H9 (cell line): Measurements from ENCODE around the gene ZAP70. TPM values are rescaled to one million over a fixed set of nuclear protein-coding genes. Genes with fewer than 3 reads are reported as not detected.
A peak's percentile ranks its signal among the peaks of the same experiment; 100 is the strongest.

ENCODE experiments used
- DNase-seq: peaks from one replicate; pipeline ENCODE4 v3.0.0-alpha.2; 2017
- H2AFZ ChIP-seq: one replicate; pipeline ENCODE4 v1.6.1; 2013; ENCODE audit warnings: mild to moderate bottlenecking, low read length, control low read depth, moderate library complexity
- H2AK5ac ChIP-seq: 2 replicates; pipeline ENCODE4 v1.6.1; 2013; ENCODE audit warnings: low read length, control low read depth, mixed read lengths; ENCODE audit not compliant: insufficient read length
- H2BK120ac ChIP-seq: one replicate; pipeline ENCODE4 v1.6.1; 2013; ENCODE audit warnings: low read depth, mild to moderate bottlenecking, low read length, control low read depth, inconsistent platforms; ENCODE audit not compliant: poor library complexity, severe bottlenecking
- H2BK12ac ChIP-seq: 2 replicates; pipeline ENCODE4 v1.6.1; 2013; ENCODE audit warnings: low read length, control low read depth, mixed read lengths, low read depth; ENCODE audit not compliant: insufficient read length
- H2BK15ac ChIP-seq: 2 replicates; pipeline ENCODE4 v1.6.1; 2013; ENCODE audit warnings: low read depth, low read length, control low read depth
- H2BK20ac ChIP-seq: one replicate; pipeline ENCODE4 v1.6.1; 2013; ENCODE audit warnings: low read depth, mild to moderate bottlenecking, low read length, control low read depth, inconsistent platforms; ENCODE audit not compliant: poor library complexity, severe bottlenecking
- H2BK5ac ChIP-seq: 2 replicates; pipeline ENCODE4 v1.6.1; 2013; ENCODE audit warnings: low read length, control low read depth, mixed read lengths; ENCODE audit not compliant: insufficient read length
- H3K14ac ChIP-seq: 2 replicates; pipeline ENCODE4 v1.6.1; 2013; ENCODE audit warnings: low read length, control low read depth; ENCODE audit not compliant: insufficient read depth
- H3K18ac ChIP-seq: 2 replicates; pipeline ENCODE4 v1.6.1; 2013; ENCODE audit warnings: low read depth, mild to moderate bottlenecking, mixed read lengths, low read length, control low read depth; ENCODE audit not compliant: insufficient read length
- H3K23ac ChIP-seq: 2 replicates; pipeline ENCODE4 v1.6.1; 2013; ENCODE audit warnings: low read length, control low read depth, mixed read lengths, low read depth; ENCODE audit not compliant: insufficient read length
- H3K23me2 ChIP-seq: 2 replicates; pipeline ENCODE4 v1.6.1; 2013; ENCODE audit warnings: low read depth, mild to moderate bottlenecking, mixed read lengths, low read length, control low read depth; ENCODE audit not compliant: insufficient read length, poor library complexity, severe bottlenecking
- H3K27ac ChIP-seq: 2 replicates; pipeline ENCODE4 v1.5.1; 2013; ENCODE audit warnings: low read length, control low read depth, mixed read lengths, low read depth; ENCODE audit not compliant: insufficient read length
- H3K27me3 ChIP-seq: 2 replicates; pipeline ENCODE4 v1.6.1; 2013; ENCODE audit warnings: low read length, control low read depth, inconsistent platforms; ENCODE audit not compliant: insufficient read depth
- H3K4ac ChIP-seq: 2 replicates; pipeline ENCODE4 v1.6.1; 2013; ENCODE audit warnings: low read depth, mild to moderate bottlenecking, control low read depth, inconsistent platforms, low read length, moderate library complexity
- H3K4me1 ChIP-seq: 2 replicates; pipeline ENCODE4 v1.6.1; 2013; ENCODE audit warnings: low read length, control low read depth, inconsistent platforms; ENCODE audit not compliant: insufficient read depth
- H3K4me2 ChIP-seq: 2 replicates; pipeline ENCODE4 v1.6.1; 2013; ENCODE audit warnings: low read length, control low read depth, mixed read lengths; ENCODE audit not compliant: insufficient read length, insufficient read depth
- H3K56ac ChIP-seq: 2 replicates; pipeline ENCODE4 v1.6.1; 2013; ENCODE audit warnings: low read depth, mild to moderate bottlenecking, mixed read lengths, low read length, control low read depth; ENCODE audit not compliant: insufficient read length
- H3K79me1 ChIP-seq: 2 replicates; pipeline ENCODE4 v1.6.1; 2013; ENCODE audit warnings: low read depth, mild to moderate bottlenecking, moderate library complexity, low read length, control low read depth, inconsistent platforms; ENCODE audit not compliant: insufficient read depth, poor library complexity, severe bottlenecking
- H3K79me2 ChIP-seq: 2 replicates; pipeline ENCODE4 v1.6.1; 2013; ENCODE audit warnings: low read length, control low read depth, inconsistent platforms; ENCODE audit not compliant: insufficient read depth
- H3K9ac ChIP-seq: 2 replicates; pipeline ENCODE4 v1.6.1; 2013; ENCODE audit warnings: low read length, control low read depth, mixed read lengths; ENCODE audit not compliant: insufficient read length; ENCODE audit errors: extremely low read depth
- H3K9me3 ChIP-seq: one replicate; pipeline ENCODE4 v1.6.1; 2013; ENCODE audit warnings: low read depth, low read length, inconsistent platforms; ENCODE audit not compliant: control insufficient read depth
- H3T11ph ChIP-seq: one replicate; pipeline ENCODE4 v1.6.1; 2013; ENCODE audit warnings: mild to moderate bottlenecking, low read length, control low read depth, inconsistent platforms
- H4K20me1 ChIP-seq: one replicate; pipeline ENCODE4 v1.6.1; 2013; ENCODE audit not compliant: control insufficient read depth, insufficient read length, insufficient read depth
- H4K5ac ChIP-seq: 2 replicates; pipeline ENCODE4 v1.6.1; 2013; ENCODE audit warnings: low read depth, mild to moderate bottlenecking, mixed read lengths, low read length, control low read depth; ENCODE audit not compliant: insufficient read length
- H4K8ac ChIP-seq: replicated peaks from 2 replicates; pipeline ENCODE4 v1.6.1; 2013; ENCODE audit warnings: low read length, control low read depth, mixed read lengths, low read depth; ENCODE audit not compliant: insufficient read length
- H4K91ac ChIP-seq: 2 replicates; pipeline ENCODE4 v1.6.1; 2013; ENCODE audit warnings: low read depth, mild to moderate bottlenecking, moderate library complexity, mixed read lengths, low read length, control low read depth; ENCODE audit not compliant: insufficient read length
- H3K27ac Mint-ChIP-seq, 3 experiments: 2 replicates in 2 of 3; 3 replicates in 1 of 3; pipeline ENCODE4 v1.8.0; 2020 to 2021; ENCODE audit warnings: mixed read lengths in 3 of 3, mild to moderate bottlenecking in 1 of 3, moderate library complexity in 1 of 3
- H3K27me3 Mint-ChIP-seq: 2 replicates; pipeline ENCODE4 v1.8.0; 2021; ENCODE audit warnings: low read depth, mild to moderate bottlenecking, moderate library complexity, mixed read lengths
- H3K36me3 Mint-ChIP-seq, 3 experiments: 2 replicates in 2 of 3; 3 replicates in 1 of 3; pipeline ENCODE4 v1.8.0; 2020 to 2021; ENCODE audit warnings: low read depth in 3 of 3, mixed read lengths in 3 of 3; ENCODE audit not compliant: insufficient read depth in 1 of 3
- H3K4me1 Mint-ChIP-seq, 2 experiments: 2 replicates each; pipeline ENCODE4 v1.8.0; 2020; ENCODE audit warnings: mixed read lengths in 2 of 2
- H3K4me3 Mint-ChIP-seq, 2 experiments: 2 replicates in 1 of 2; 3 replicates in 1 of 2; pipeline ENCODE4 v1.8.0; 2020 to 2021; ENCODE audit warnings: mild to moderate bottlenecking in 2 of 2, mixed read lengths in 2 of 2, moderate library complexity in 1 of 2
- H3K9me3 Mint-ChIP-seq, 2 experiments: 2 replicates in 1 of 2; 3 replicates in 1 of 2; pipeline ENCODE4 v1.8.0; 2020; ENCODE audit warnings: mild to moderate bottlenecking in 2 of 2, mixed read lengths in 2 of 2, moderate library complexity in 1 of 2
- WGBS: extraction: QIAGEN DNeasy Blood & Tissue Kit; methylation state at CpG from one replicate; pipeline ENCODE4 v1.1.7; 2013; ENCODE audit warnings: missing lambda C conversion rate, low lambda C conversion rate, mixed read lengths; ENCODE audit not compliant: insufficient read length; ENCODE audit errors: extremely low coverage; 5-methylcytosine and 5-hydroxymethylcytosine counted together
- total RNA-seq: library from RNA; stranded (reverse); gene quantifications from 2 replicates; pipeline ENCODE4 v1.2.1, GENCODE V29; 2021
- TF ChIP-seq, protein P1 (sequence below): fragments of 200-600 bp; sonication (generic); conservative IDR thresholded peaks from 3 replicates; pipeline ENCODE4 v1.8.0; 2021; ENCODE audit warnings: antibody characterized with exemption, mild to moderate bottlenecking

Gene ZAP70
- total RNA-seq, 1 experiment from 2014 or later: 0.24 TPM

DNA sequence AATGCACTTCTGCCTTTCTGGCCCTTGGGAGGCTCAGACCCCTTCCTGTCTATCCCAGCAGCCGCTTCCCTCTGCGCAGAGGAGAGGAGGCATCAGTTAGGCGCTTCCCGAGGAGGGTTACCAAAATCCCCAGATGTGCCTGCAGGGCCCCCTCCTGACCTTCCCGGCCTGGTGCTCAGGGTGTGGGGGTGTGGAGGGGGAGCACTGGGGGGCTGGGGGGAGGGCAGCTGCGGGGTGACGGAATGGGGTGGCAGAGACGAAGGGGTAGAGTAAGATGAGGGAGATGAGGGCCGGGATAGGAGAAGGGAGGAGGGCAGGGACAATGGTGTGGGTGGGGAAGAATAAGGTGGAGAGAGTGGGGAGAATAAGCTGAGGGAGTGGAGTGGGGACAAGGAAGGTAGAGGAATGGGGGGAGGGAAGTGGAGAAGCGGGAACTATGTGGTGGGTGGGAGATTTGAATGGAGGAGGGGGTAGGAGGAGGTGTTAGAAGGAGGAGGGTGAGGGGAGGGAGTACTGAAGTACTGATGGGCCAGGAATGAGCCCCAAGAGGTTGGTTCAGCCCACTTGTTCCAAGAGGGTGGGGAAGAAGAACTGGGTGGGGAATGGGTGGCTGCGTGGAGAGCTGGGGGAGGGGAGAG lies 6.5 kb upstream of the ZAP70 start:
- Histone ChIP-seq H3K23me2 (no peaks in the 10 kb centered on the region), H3K27ac (no peak overlapping the region), H3K18ac (no peak overlapping the region), H3K4me1 (no peaks in the 10 kb centered on the region), H4K91ac (no peak overlapping the region), H3K79me2 (no peaks in the 10 kb centered on the region), H2BK12ac (no peak overlapping the region), H3K9ac (no peak overlapping the region), H4K20me1 (no peaks in the 10 kb centered on the region), H3K79me1 (no peaks in the 10 kb centered on the region), H3K14ac (no peak overlapping the region; the same call in 1 of the 2 replicates), H2BK20ac (no peak overlapping the region), H3K4ac (no peak overlapping the region), H2BK5ac (no peak overlapping the region), H2AK5ac (no peak overlapping the region), H3K9me3 (no peaks in the 10 kb centered on the region), H3K23ac (no peak overlapping the region), H2BK15ac (no peak overlapping the region), H4K5ac (no peak overlapping the region), H2BK120ac (no peak overlapping the region), H4K8ac (no peak overlapping the region), H3K56ac (no peak overlapping the region), H3T11ph (no peak overlapping the region), H3K27me3 (no peaks in the 10 kb centered on the region), H2AFZ (no peak overlapping the region), H3K4me2 (no peak overlapping the region)
- Mint-ChIP-seq H3K4me1 (peaks cover 2 to 4% of the 10 kb centered on the region in 2 experiments), H3K27ac (no peak overlapping the region), H3K4me3 (no peak overlapping the region), H3K9me3 (peaks cover 0 to 2% of the 10 kb centered on the region in 2 experiments; a peak in 1 of 5 replicates), H3K27me3 (peaks cover 2% of the 10 kb centered on the region; the same call in 1 of the 2 replicates), H3K36me3 (peaks cover 0 to 4% (median 0%) of the 10 kb centered on the region in 3 experiments; a peak in 2 of 7 replicates)
- peak; percentile 18 for DNase-seq
- TF ChIP-seq, protein P1, sequence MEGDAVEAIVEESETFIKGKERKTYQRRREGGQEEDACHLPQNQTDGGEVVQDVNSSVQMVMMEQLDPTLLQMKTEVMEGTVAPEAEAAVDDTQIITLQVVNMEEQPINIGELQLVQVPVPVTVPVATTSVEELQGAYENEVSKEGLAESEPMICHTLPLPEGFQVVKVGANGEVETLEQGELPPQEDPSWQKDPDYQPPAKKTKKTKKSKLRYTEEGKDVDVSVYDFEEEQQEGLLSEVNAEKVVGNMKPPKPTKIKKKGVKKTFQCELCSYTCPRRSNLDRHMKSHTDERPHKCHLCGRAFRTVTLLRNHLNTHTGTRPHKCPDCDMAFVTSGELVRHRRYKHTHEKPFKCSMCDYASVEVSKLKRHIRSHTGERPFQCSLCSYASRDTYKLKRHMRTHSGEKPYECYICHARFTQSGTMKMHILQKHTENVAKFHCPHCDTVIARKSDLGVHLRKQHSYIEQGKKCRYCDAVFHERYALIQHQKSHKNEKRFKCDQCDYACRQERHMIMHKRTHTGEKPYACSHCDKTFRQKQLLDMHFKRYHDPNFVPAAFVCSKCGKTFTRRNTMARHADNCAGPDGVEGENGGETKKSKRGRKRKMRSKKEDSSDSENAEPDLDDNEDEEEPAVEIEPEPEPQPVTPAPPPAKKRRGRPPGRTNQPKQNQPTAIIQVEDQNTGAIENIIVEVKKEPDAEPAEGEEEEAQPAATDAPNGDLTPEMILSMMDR: no peak
- WGBS: 100% methylated on average over 2 of the region's 11 CpGs
